GM18861 (cell line): ENCODE data around the gene KRTAP9-8.
"Not testable (repeated sequence)": the region's sequence is repeated elsewhere in the genome, so short reads cannot be mapped to it uniquely, and the experiment has no call there.

Experiments
- ATAC-seq: cut with Tn5 transposase; IDR thresholded peaks from one replicate; pipeline ENCODE4 v1.9.1; 2021; ENCODE audit not compliant: unreplicated experiment

KRTAP9-8 gene

GRCh38 chr17:41255381-41256290, 17.8 kb downstream of the KRTAP9-8 start, which contains the start of gene KRTAP9-9:
TSS of gene KRTAP9-9 (plus strand) at chr17:41255384.
- not testable (repeated sequence) for ATAC-seq

GRCh38 chr17:41256291-41256685, 18.5 kb downstream of the KRTAP9-8 start:
- ATAC-seq, result no peak

- no peak for ATAC-seq
These were observed 20.6 kb downstream of the KRTAP9-8 start for GRCh38 chr17:41258406-41258805.

GRCh38 chr17:41263212-41263611, 25.4 kb downstream of the KRTAP9-8 start:
- no peak for ATAC-seq

GRCh38 chr17:41264599-41264998, 26.8 kb downstream of the KRTAP9-8 start:
- ATAC-seq, result no peak

- ATAC-seq, result no peak
These were observed 27.3 kb downstream of the KRTAP9-8 start, which contains the start of gene KRTAP9-6 for GRCh38 chr17:41265078-41265477. TSS of gene KRTAP9-6 (plus strand) at chr17:41265378. CDS start at chr17:41265378, 0 bp downstream.

GRCh38 chr17:41267711-41268110, 29.9 kb downstream of the KRTAP9-8 start:
- no peak for ATAC-seq

GRCh38 chr17:41271323-41271722, 33.5 kb downstream of the KRTAP9-8 start:
- ATAC-seq, result not testable (repeated sequence)

- no peak for ATAC-seq
These were observed 34.1 kb downstream of the KRTAP9-8 start for GRCh38 chr17:41271858-41272257.

GRCh38 chr17:41275648-41276190, 37.9 kb downstream of the KRTAP9-8 start, which contains the start of gene KRTAP9-7:
TSS of gene KRTAP9-7 (plus strand) at chr17:41275698. CDS start at chr17:41275698, 0 bp downstream.
- ATAC-seq, result not testable (repeated sequence)

- ATAC-seq, result no peak
These were observed 40.6 kb downstream of the KRTAP9-8 start for GRCh38 chr17:41278176-41278955.

GRCh38 chr17:41284043-41284442, 46.2 kb downstream of the KRTAP9-8 start:
- no peak for ATAC-seq

- no peak for ATAC-seq
These were observed 46.7 kb downstream of the KRTAP9-8 start for GRCh38 chr17:41284546-41284945.

GRCh38 chr17:41287050-41287449, 49.3 kb downstream of the KRTAP9-8 start:
- ATAC-seq, result no peak
